GM21390 (cell line): ENCODE results near the gene SLC6A11.

Experiments used
- ATAC-seq: cut with Tn5 transposase; IDR thresholded peaks from one replicate; pipeline ENCODE4 v1.9.1; 2021; ENCODE audit not compliant: unreplicated experiment

Gene SLC6A11

GRCh38 chr3:10950476-10951294 is 134.7 kb downstream of the SLC6A11 start:
- ATAC-seq, result no peak

DNA sequence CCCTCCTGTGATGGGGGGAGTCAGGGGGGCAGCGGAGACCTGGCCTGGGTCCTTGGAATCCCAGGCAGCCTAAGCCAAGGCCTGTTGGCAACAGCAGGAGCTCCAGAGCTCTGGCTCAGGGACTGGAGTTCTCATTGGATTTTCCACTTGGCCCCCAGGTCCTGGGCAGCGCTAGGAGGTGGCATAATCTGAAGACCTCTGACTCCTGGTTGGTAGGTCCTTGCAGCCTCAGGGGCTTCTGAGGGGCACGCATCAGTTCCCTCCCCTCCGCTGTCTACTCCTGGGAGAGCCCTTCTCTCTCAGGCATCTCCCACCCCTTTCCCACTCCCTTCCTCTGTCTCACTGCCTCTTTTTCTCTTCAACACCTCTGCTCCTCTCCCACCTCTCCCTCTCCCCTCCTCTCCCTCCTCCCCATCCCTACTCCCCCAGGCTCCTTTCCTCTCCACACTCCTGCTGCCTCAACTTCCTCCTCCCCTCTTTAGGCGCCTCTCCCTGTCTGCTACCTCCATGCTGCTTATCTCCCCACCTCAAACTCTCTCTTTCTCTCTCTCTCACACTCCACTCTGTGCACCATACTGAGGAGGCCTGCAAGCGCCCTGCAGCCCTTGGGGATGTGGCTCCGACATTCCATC is 135.4 kb downstream of the SLC6A11 start:
- ATAC-seq, result no peak

GRCh38 chr3:10952525-10952924 is 136.5 kb downstream of the SLC6A11 start:
- ATAC-seq, result no peak

DNA sequence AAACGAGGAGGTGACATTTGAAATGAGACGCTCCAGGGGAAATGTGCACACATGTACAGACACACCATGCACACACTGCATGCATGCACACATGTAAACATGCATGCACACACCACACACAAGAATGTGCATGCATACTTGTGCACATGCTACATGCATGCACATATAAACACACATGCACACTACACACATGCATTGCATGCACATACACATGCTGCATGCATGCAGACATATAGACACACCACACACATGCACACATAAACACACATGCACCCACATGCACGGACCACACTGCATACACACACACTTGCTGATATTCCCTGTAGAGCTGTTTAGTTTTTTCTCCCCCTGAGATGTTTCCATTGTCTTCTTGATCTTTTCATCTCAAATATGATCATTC is 138.7 kb downstream of the SLC6A11 start:
- no peak for ATAC-seq

DNA sequence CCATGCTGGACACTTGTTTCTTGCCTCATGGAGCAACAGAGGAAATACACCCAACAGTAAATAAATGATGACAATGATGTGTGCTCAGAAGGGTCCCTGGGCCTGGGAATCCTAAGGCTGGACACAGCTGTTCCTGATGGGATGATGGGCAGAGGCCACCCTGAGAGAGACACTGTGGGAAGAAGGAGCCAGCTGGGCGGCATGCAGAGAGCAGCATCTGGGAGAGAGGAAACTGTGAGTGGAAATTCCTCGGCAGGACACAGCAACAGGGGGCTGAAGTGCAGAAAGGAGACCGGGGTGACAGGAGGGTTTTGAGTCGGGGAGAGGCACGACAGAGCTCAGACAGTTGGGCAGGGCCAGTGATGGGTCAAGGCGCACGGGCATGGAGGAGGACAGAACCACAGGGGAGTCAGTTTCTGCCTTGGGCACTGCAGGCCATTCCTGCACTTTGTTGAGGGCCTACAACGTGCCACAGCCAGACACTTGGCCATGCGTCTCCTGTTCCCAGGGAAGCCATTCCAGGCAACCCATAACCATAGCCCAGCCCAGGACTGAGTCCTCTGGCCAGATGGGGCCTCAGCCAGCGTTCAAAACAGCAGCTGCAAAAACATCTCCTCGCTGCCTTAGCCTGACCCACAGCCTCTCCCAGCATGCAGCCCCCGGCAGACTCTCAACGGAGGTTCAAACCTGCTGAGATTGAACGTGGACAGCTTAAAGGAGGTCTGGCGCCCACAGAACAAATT is 139.9 kb downstream of the SLC6A11 start:
- no peak for ATAC-seq

DNA sequence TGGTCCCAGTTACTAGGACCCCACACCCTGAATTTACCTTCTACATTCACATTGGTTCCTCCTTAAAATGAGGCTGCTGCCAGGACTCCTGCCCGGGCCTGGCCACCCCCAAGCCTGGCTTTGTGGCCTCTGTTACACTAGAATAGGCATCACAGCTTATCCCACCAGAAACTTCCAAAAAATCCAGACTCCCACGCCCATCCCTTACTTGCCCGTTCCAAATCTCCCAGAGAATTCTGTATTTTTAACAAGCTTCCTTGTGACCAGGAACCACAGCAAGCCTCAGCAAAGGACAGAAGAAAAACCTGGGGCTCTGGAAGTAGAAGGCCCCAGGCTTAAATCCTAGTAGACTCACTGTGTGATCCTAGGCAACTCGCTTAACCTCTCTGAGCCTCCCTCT is 140.5 kb downstream of the SLC6A11 start:
- no peak for ATAC-seq

- no peak for ATAC-seq
Measured at GRCh38 chr3:10956986-10957385, 141.0 kb downstream of the SLC6A11 start.

- no peak for ATAC-seq
Measured at GRCh38 chr3:10957976-10958749, 142.1 kb downstream of the SLC6A11 start.

- no peak for ATAC-seq
Measured at GRCh38 chr3:10960255-10960654, 144.2 kb downstream of the SLC6A11 start.

DNA sequence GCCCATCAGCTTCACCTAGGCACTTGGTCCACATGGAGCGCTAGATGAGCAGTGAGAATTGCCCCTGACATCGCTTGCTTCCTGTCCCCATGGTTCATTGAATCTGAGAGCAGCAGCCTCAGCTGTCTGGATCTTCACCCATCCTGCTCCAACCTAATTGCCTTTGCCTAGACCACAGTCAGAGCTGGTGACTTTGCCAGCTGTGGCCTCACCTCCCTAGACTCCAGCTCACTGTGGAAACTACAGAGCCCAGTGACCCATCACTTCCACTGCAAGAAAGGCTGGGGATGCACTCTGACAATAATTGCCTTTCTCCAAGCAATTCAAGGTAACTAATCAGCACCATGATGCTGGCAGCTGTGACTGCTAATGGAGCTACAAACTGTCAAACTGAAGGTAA is 145.9 kb downstream of the SLC6A11 start:
- ATAC-seq, result no peak

- ATAC-seq, result no peak
Measured at GRCh38 chr3:10962481-10963036, 146.5 kb downstream of the SLC6A11 start.

DNA sequence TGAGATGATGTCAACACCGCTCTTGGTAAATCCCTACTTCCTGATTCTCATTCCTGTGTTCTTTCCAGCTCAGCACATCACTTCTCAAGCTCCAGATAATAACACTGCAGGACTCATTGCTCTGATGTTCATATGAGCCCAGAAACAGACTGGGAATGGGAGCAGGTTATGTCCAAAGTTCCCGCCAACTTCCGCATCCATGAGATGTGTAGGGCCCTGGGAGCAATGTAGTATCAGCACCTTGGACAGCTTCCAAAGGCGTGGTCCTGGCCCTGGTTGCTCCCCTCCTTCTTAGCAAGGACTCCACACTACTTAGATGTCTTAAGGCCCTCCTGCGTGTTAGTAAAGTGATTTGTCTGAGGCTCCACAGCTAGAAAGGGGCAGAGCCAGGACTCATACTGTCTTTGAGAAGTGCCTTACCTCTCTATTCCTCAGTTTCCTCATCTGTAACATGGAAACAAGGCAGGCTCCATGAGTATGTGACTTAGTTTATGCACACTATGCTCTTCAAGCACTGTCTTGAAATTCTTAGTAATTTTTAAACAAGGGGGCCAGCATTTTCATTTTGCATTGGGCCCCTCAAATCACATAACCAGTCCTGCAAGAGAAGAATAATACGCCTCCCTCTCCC is 148.6 kb downstream of the SLC6A11 start:
- ATAC-seq, result no peak

DNA sequence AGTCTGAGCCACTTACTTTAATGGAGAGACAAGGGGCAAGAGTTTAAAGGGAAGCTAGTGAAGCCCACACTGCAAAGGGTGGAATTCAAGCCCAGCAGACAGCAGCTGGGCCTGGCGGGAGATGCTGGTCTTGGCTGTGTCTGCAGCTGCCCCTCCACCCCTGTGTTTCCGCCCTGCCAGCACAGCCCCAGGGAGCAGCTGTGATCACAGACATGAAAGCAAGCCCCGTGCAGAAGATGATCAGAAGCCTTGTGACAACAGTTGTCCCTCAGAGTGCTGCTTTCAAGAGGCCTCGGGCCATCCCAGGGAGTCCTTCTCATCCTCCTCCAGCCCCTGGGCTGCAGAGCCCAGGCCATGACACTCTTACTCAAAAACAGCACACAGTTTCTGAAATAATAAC is 152.4 kb downstream of the SLC6A11 start:
- ATAC-seq, result no peak

DNA sequence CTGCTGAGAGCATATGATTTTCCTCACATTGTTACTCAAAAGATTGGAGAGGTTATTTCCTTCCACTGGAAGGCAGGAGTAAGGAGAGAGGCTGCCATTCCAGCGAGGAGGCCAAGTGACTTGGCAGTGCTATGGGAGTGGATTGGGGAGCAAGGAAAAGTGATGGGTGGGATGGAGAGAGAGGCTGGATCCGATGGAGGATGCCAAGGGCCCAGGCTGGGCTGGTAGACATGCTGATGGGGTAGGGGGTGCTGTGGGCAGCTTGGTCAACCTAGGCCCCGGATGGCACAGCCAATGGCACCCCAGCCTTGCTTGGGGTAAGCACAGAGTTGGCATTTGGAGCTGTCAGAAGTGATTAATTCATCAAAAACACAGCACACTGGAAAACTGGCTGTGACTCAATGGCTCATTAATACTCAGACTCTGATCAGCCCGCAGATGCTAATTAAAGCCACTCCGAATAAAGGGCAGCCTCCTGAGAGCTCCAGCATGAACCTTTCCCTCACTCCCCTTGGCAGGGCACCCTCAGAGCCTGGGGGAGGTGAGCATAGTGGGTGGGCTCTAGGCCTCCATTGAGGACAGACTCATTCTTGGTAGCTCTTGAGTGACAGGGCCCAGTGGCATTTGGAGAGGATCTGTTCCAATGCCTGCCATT is 154.4 kb downstream of the SLC6A11 start:
- ATAC-seq, result no peak

DNA sequence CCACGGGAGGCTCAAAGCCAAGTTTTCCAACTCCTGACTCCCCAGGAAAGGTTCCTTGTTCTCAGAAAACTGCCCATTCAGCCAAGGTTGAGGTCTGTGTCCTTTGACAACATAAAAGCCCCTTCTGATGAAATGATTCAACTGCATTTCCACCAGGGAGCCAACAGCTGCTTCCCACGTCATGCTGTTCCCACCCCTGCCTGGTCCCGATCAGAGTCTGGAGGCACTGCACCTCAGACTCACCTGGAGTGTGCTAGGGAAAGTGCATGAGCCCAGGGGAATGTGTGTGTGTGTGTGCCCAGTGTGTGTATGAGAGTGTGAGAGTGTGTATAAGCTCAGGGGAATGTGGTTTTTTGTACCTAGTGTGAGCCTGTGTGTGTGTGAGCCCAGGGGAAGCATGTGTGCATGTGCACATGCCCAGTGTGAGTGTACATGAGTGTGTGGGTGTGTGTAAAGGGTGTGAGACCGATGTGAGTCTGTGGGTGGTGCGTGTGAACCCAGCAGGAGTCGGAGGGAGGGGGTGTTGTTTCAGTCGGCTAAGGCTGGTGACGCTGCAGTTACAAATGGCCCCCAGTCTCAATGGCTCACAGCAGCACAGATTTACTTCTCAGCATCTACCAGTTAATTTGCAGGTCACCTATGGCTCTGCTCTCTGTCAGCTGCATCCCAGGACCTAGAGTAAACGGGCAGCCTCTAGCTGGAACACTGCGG is 156.2 kb downstream of the SLC6A11 start:
- no peak for ATAC-seq

DNA sequence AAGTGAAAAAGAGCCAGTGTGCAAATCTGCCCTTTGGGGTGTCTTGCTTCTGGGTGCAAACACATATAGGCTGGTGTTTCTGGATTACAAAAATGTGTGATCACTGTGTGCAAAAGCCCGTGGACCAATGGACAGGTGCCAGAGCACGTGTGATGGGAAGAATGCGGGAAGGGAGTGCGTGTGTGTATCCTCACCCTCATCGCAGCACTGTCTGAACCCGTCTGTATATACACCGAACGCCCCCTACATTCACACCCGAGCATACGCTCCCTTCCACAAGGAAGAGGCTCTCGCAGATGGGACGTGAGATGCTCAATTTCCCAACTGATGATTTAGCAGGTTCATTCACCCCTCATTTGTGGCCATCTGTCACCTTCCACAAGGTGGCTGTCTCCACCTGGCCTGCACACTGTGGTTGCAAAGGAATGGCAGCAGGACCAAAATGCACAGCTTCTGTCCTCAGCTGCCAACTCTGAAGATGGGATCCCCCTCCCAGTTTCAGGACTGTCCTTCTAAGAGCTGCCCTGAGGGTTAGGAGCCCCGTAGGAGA is 157.1 kb downstream of the SLC6A11 start:
- ATAC-seq, result no peak

DNA sequence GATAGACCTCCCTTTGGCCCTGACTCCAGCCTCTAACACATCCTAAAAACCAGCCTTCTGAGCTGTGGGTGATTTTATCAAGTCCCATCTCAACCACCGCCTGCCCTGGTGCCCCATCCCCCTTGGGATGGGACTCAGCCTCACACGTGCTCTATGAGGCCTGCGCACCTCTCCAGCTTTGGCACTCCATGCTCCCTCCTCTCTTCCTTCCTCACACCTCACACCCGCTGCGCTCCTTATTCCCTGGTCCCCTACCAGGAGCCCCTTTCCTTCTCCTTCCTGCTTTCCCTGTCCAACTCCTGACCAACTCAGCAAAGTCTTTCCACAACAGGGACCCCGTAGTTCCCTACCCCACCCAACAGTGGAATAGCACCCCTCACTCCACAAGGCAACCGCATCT is 158.1 kb downstream of the SLC6A11 start:
- ATAC-seq, result no peak

DNA sequence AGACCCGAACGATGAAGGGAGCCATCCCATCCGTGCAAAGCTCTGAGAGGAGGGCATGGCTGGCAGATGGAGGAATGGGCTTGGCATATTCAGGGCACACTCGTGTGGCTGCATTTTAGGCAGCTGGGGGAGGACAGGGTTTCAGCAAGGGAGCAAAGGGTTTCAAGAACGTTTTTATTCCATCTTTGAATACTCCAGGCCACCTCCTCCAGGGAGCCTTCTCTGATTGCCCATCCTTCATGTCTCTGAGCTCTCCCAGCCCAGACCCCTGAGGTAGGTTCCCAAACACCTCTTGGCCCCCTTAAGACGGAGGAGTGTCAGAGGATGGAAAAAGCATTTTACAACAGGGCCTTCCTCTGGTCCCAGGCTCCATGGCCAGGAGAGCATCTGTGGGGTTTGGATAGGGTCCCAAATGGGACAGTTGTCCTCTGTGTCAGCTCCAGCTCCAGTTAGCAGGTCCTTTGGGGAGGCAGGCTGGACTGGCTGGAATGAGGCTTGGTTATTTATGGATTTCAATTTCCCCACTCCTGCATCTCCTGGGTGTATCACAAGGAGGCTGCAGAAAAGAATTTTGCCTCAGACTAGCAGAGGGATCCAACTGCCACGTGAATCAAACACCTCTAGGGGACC is 158.8 kb downstream of the SLC6A11 start:
- no peak for ATAC-seq
